ENCODE data around the gene GOLGA3. TPM values are rescaled to one million over a fixed set of nuclear protein-coding genes. Genes with fewer than 3 reads are reported as not detected.

Gene GOLGA3
- polyA plus RNA-seq, 1 donor (not counting 4 experiments of a cell fraction or from before 2014, with no cell fraction given), result 11.0 TPM

- Histone ChIP-seq H3K4me1 (ENCODE audit: control insufficient read depth, extremely low read depth, insufficient read depth, low read length) (no peaks in the 10 kb centered on the region), H3K36me3 (ENCODE audit: control insufficient read depth in 2 of 2, extremely low read depth in 1 of 2, insufficient read depth in 2 of 2, low read length in 2 of 2) (peaks cover 37 to 42% of the 10 kb centered on the region in 2 experiments), H3K27ac (ENCODE audit: control insufficient read depth, insufficient read depth, low read length) (no peak overlapping the region), H3K4me3 (ENCODE audit: control insufficient read depth in 2 of 3, extremely low read depth in 1 of 3, insufficient read depth in 2 of 3, low read depth in 1 of 3, low read length in 3 of 3) (no peak overlapping the region), H3K4me2 (ENCODE audit: control insufficient read depth, extremely low read depth, insufficient read depth, low read depth, low read length) (no peak overlapping the region), H3K9ac (ENCODE audit: control insufficient read depth, extremely low read depth, insufficient read depth, low read length) (no peak overlapping the region), H3K9me3 (ENCODE audit: control insufficient read depth, low read depth, low read length) (no peaks in the 10 kb centered on the region), H3K79me2 (ENCODE audit: control insufficient read depth, insufficient read depth, low read length) (peaks cover 11% of the 10 kb centered on the region), H4K20me1 (ENCODE audit: control insufficient read depth, extremely low read depth, insufficient read depth, low read length) (peaks cover 6% of the 10 kb centered on the region), H3K9me1 (ENCODE audit: control insufficient read depth, extremely low read depth, insufficient read depth, low read length) (no peaks in the 10 kb centered on the region), H2AFZ (ENCODE audit: control insufficient read depth, low read length) (no peak overlapping the region), H3K27me3 (ENCODE audit: control insufficient read depth, extremely low read depth, insufficient read depth, low read length) (no peaks in the 10 kb centered on the region)
- dilution Hi-C loops (cut with MboI; ENCODE audit: extremely low pct_ligation_motif_present, low sequenced_read_pairs), result no loop called here
- no peak for DNase-seq (ENCODE audit: low read depth, low spot score)
- TF ChIP-seq CTCF (optimal IDR thresholded peaks at IDR 0.05 in 1 of 3, IDR thresholded peaks at IDR 0.05 in 1 of 3, conservative IDR thresholded peaks at IDR 0.05 in 1 of 3; ENCODE audit: extremely low read depth in 1 of 3, insufficient read depth in 2 of 3, low read length in 3 of 3) (no peak), EZH2 (IDR thresholded peaks at IDR 0.05; ENCODE audit: low read length) (no peak)
- FAIRE-seq, result no peak
Observed at GRCh38 chr12:132789099-132789471, 39.6 kb downstream of the GOLGA3 start.

- peaks cover 6% of the 10 kb centered on the region for H3K79me2 ChIP-seq (ENCODE audit: control insufficient read depth, insufficient read depth, low read length)
- dilution Hi-C loops (cut with MboI; ENCODE audit: extremely low pct_ligation_motif_present, low sequenced_read_pairs), result no loop called here
- TF ChIP-seq CTCF (optimal IDR thresholded peaks at IDR 0.05 in 1 of 3, IDR thresholded peaks at IDR 0.05 in 1 of 3, conservative IDR thresholded peaks at IDR 0.05 in 1 of 3; ENCODE audit: extremely low read depth in 1 of 3, insufficient read depth in 2 of 3, low read length in 3 of 3), result no peak
- no peak for TF ChIP-seq EZH2 (IDR thresholded peaks at IDR 0.05; ENCODE audit: low read length)
- H3K36me3 ChIP-seq (ENCODE audit: control insufficient read depth in 2 of 2, extremely low read depth in 1 of 2, insufficient read depth in 2 of 2, low read length in 2 of 2), result peaks cover 40 to 43% of the 10 kb centered on the region in 2 experiments
- DNase-seq (ENCODE audit: low read depth, low spot score) (no peak), FAIRE-seq (no peak)
- no peaks in the 10 kb centered on the region for H3K9me1 ChIP-seq (ENCODE audit: control insufficient read depth, extremely low read depth, insufficient read depth, low read length)
- H3K27me3 ChIP-seq (ENCODE audit: control insufficient read depth, extremely low read depth, insufficient read depth, low read length), result no peaks in the 10 kb centered on the region
- no peak overlapping the region for H3K9ac ChIP-seq (ENCODE audit: control insufficient read depth, extremely low read depth, insufficient read depth, low read length)
- no peak overlapping the region for H3K27ac ChIP-seq (ENCODE audit: control insufficient read depth, insufficient read depth, low read length)
- no peak overlapping the region for H2AFZ ChIP-seq (ENCODE audit: control insufficient read depth, low read length)
- H3K4me1 ChIP-seq (ENCODE audit: control insufficient read depth, extremely low read depth, insufficient read depth, low read length), result no peaks in the 10 kb centered on the region
- H3K4me3 ChIP-seq (ENCODE audit: control insufficient read depth in 2 of 3, extremely low read depth in 1 of 3, insufficient read depth in 2 of 3, low read depth in 1 of 3, low read length in 3 of 3), result no peak overlapping the region
- no peak overlapping the region for H3K4me2 ChIP-seq (ENCODE audit: control insufficient read depth, extremely low read depth, insufficient read depth, low read depth, low read length)
- no peaks in the 10 kb centered on the region for H3K9me3 ChIP-seq (ENCODE audit: control insufficient read depth, low read depth, low read length)
- peaks cover 6% of the 10 kb centered on the region for H4K20me1 ChIP-seq (ENCODE audit: control insufficient read depth, extremely low read depth, insufficient read depth, low read length)
Observed at GRCh38 chr12:132788375-132789098, 40.1 kb downstream of the GOLGA3 start.

All from keratinocyte (primary cell).